Astrocyte (in vitro differentiated cells and primary cell): ENCODE data around the gene EN1. TPM values are rescaled to one million over a fixed set of nuclear protein-coding genes. Genes with fewer than 3 reads are reported as not detected.

Source experiments
- DNase-seq: peaks from one replicate; pipeline ENCODE4 v3.0.0-alpha.2; 2010; ENCODE audit warnings: low read depth
- FAIRE-seq: peaks from 2 replicates; lab custom pipeline; 2011; peaks lifted over from hg19 to GRCh38; lab: Jason Lieb, UNC
- H2AFZ ChIP-seq: 2 replicates; pipeline ENCODE4 v1.6.0; 2012; ENCODE audit warnings: low read depth, low read length, inconsistent platforms
- H3K27ac ChIP-seq: 2 replicates; pipeline ENCODE4 v1.5.1; 2011; ENCODE audit warnings: low read depth, low read length, inconsistent platforms
- H3K27me3 ChIP-seq: 2 replicates; pipeline ENCODE4 v1.6.0; 2011; ENCODE audit warnings: low read length, inconsistent platforms; ENCODE audit not compliant: insufficient read depth
- H3K36me3 ChIP-seq: 2 replicates; pipeline ENCODE4 v1.5.1; 2011; ENCODE audit warnings: low read length, inconsistent platforms; ENCODE audit not compliant: insufficient read depth
- H3K4me1 ChIP-seq: 2 replicates; pipeline ENCODE4 v1.5.1; 2011; ENCODE audit warnings: low read length, inconsistent platforms; ENCODE audit not compliant: insufficient read depth
- H3K4me2 ChIP-seq: 2 replicates; pipeline ENCODE4 v1.6.0; 2012; ENCODE audit warnings: low read length, inconsistent platforms
- H3K4me3 ChIP-seq: 2 replicates; pipeline ENCODE4 v1.5.1; 2011; ENCODE audit warnings: low read depth, mild to moderate bottlenecking, low read length, inconsistent platforms; ENCODE audit not compliant: insufficient read depth
- H3K79me2 ChIP-seq: 2 replicates; pipeline ENCODE4 v1.6.0; 2012; ENCODE audit warnings: mild to moderate bottlenecking, low read length, inconsistent platforms; ENCODE audit not compliant: insufficient read depth
- H3K9ac ChIP-seq: 2 replicates; pipeline ENCODE4 v1.6.0; 2012; ENCODE audit warnings: mild to moderate bottlenecking, low read length, inconsistent platforms
- H3K9me3 ChIP-seq: 2 replicates; pipeline ENCODE4 v1.5.1; 2012; ENCODE audit warnings: low read depth, mild to moderate bottlenecking, low read length, inconsistent platforms; ENCODE audit not compliant: insufficient read depth
- H4K20me1 ChIP-seq: 2 replicates; pipeline ENCODE4 v1.6.0; 2012; ENCODE audit warnings: low read length, inconsistent platforms; ENCODE audit not compliant: insufficient read depth
- H3K27ac Mint-ChIP-seq: one replicate; pipeline ENCODE4 v1.8.0; 2021; ENCODE audit warnings: mild to moderate bottlenecking, mixed read lengths; ENCODE audit not compliant: unreplicated experiment
- H3K27me3 Mint-ChIP-seq: one replicate; pipeline ENCODE4 v1.8.0; 2021; ENCODE audit warnings: low read depth, mixed read lengths; ENCODE audit not compliant: unreplicated experiment
- H3K36me3 Mint-ChIP-seq: one replicate; pipeline ENCODE4 v1.8.0; 2021; ENCODE audit warnings: low read depth, mixed read lengths; ENCODE audit not compliant: unreplicated experiment
- H3K4me1 Mint-ChIP-seq: one replicate; pipeline ENCODE4 v1.8.0; 2021; ENCODE audit warnings: low read depth, mixed read lengths; ENCODE audit not compliant: unreplicated experiment
- H3K4me3 Mint-ChIP-seq: one replicate; pipeline ENCODE4 v1.8.0; 2021; ENCODE audit warnings: mild to moderate bottlenecking, moderate library complexity, mixed read lengths; ENCODE audit not compliant: unreplicated experiment
- H3K9me3 Mint-ChIP-seq: one replicate; pipeline ENCODE4 v1.8.0; 2021; ENCODE audit warnings: mild to moderate bottlenecking, mixed read lengths; ENCODE audit not compliant: unreplicated experiment
- CTCF ChIP-seq: IDR thresholded peaks from 2 replicates; pipeline ENCODE4 v1.5.1; 2011; ENCODE audit warnings: low read depth, mild to moderate bottlenecking, inconsistent platforms, low read length, moderate library complexity; ENCODE audit not compliant: insufficient read depth
- EZH2 ChIP-seq: IDR thresholded peaks from 2 replicates; pipeline ENCODE4 v1.6.1; 2012; ENCODE audit warnings: mild to moderate bottlenecking, low read length, inconsistent platforms; ENCODE audit not compliant: insufficient read depth
- total RNA-seq: library from RNA; stranded (reverse); gene quantifications from 2 replicates; pipeline ENCODE4 v1.2.1, GENCODE V29; 2021

EN1 gene
- total RNA-seq, 1 donor from 2014 or later: 0.09 TPM

- H4K20me1 ChIP-seq: no peaks in the 10 kb centered on the region
- H3K4me3 Mint-ChIP-seq: no peak overlapping the region
- no peak overlapping the region for H2AFZ ChIP-seq
- H3K36me3 Mint-ChIP-seq: no peaks in the 10 kb centered on the region
- H3K9ac ChIP-seq: no peak overlapping the region
- H3K4me3 ChIP-seq: no peak overlapping the region
- no peak overlapping the region for H3K27ac ChIP-seq
- DNase-seq (no peak), FAIRE-seq (no peak)
- peaks cover 74% of the 10 kb centered on the region for H3K27me3 Mint-ChIP-seq
- no peaks in the 10 kb centered on the region for H3K79me2 ChIP-seq
- no peak overlapping the region for H3K27ac Mint-ChIP-seq
- no peak overlapping the region for H3K4me2 ChIP-seq
- peak; percentile 76 for TF ChIP-seq CTCF
- no peak for TF ChIP-seq EZH2
- peaks cover 3% of the 10 kb centered on the region for H3K9me3 Mint-ChIP-seq
- peaks cover 9% of the 10 kb centered on the region for H3K27me3 ChIP-seq
- H3K36me3 ChIP-seq: no peaks in the 10 kb centered on the region
- H3K4me1 Mint-ChIP-seq: peaks cover 4% of the 10 kb centered on the region
- no peaks in the 10 kb centered on the region for H3K4me1 ChIP-seq
- H3K9me3 ChIP-seq: no peaks in the 10 kb centered on the region
Measured at GRCh38 chr2:118881490-118882129, 34.2 kb upstream of the EN1 start.

- peaks cover 4% of the 10 kb centered on the region for H3K4me1 Mint-ChIP-seq
- no peak overlapping the region for H3K27ac Mint-ChIP-seq
- peaks cover 3% of the 10 kb centered on the region for H3K9me3 Mint-ChIP-seq
- Histone ChIP-seq H3K27me3 (peaks cover 9% of the 10 kb centered on the region), H3K4me2 (no peak overlapping the region), H3K4me3 (no peak overlapping the region), H3K9ac (no peak overlapping the region), H3K9me3 (no peaks in the 10 kb centered on the region), H3K36me3 (no peaks in the 10 kb centered on the region), H3K27ac (no peak overlapping the region), H2AFZ (no peak overlapping the region), H4K20me1 (no peaks in the 10 kb centered on the region), H3K4me1 (no peaks in the 10 kb centered on the region), H3K79me2 (no peaks in the 10 kb centered on the region)
- FAIRE-seq: no peak
- H3K36me3 Mint-ChIP-seq: no peaks in the 10 kb centered on the region
- no peak for DNase-seq
- H3K4me3 Mint-ChIP-seq: no peak overlapping the region
- peaks cover 83% of the 10 kb centered on the region for H3K27me3 Mint-ChIP-seq
- TF ChIP-seq EZH2 (no peak), CTCF (no peak)
Measured at GRCh38 chr2:118880501-118880900, 33.1 kb upstream of the EN1 start.

- peaks cover 4% of the 10 kb centered on the region for H3K4me1 Mint-ChIP-seq
- H3K4me3 Mint-ChIP-seq: no peak overlapping the region
- Histone ChIP-seq H3K27me3 (peaks cover 9% of the 10 kb centered on the region), H3K9ac (no peak overlapping the region), H3K4me1 (no peaks in the 10 kb centered on the region), H3K27ac (no peak overlapping the region), H3K4me2 (no peak overlapping the region), H3K36me3 (no peaks in the 10 kb centered on the region), H3K4me3 (no peak overlapping the region), H4K20me1 (no peaks in the 10 kb centered on the region), H3K9me3 (no peaks in the 10 kb centered on the region), H2AFZ (no peak overlapping the region), H3K79me2 (no peaks in the 10 kb centered on the region)
- TF ChIP-seq EZH2 (no peak), CTCF (no peak)
- peaks cover 76% of the 10 kb centered on the region for H3K27me3 Mint-ChIP-seq
- DNase-seq: no peak
- peaks cover 3% of the 10 kb centered on the region for H3K9me3 Mint-ChIP-seq
- H3K36me3 Mint-ChIP-seq: no peaks in the 10 kb centered on the region
- FAIRE-seq: no peak
- H3K27ac Mint-ChIP-seq: no peak overlapping the region
Measured at GRCh38 chr2:118878531-118879149, 31.2 kb upstream of the EN1 start.
